AG04449 (cell line): Measurements from ENCODE around the gene LMNB1.

Experiments used
- CTCF ChIA-PET: fragments of 350-600 bp; formaldehyde crosslinking; extraction: SDS; loops from one replicate; lab custom pipeline; 2021; ENCODE audit warnings: antibody characterized with exemption; lab: Yijun Ruan, JAX
- POLR2A ChIA-PET: fragments of 400-600, 350-600 bp; formaldehyde crosslinking; extraction: SDS; loops from one replicate; lab custom pipeline; 2020; ENCODE audit warnings: antibody characterized with exemption, inconsistent platforms; lab: Yijun Ruan, JAX
- DNase-seq: peaks from one replicate; pipeline ENCODE4 v3.0.0-alpha.2; 2010; ENCODE audit warnings: low read depth, low spot score
- H3K4me3 ChIP-seq: 2 replicates; pipeline ENCODE4 v1.5.1; 2011; ENCODE audit warnings: low read depth, mild to moderate bottlenecking, control low read depth, low read length
- TF ChIP-seq, protein P1 (sequence below): IDR thresholded peaks from one replicate; pipeline ENCODE4 v1.5.1; 2011; ENCODE audit warnings: mild to moderate bottlenecking, moderate library complexity, low read length, control low read depth, inconsistent platforms; ENCODE audit not compliant: insufficient read depth; ENCODE audit errors: missing control alignments

Gene LMNB1

DNA sequence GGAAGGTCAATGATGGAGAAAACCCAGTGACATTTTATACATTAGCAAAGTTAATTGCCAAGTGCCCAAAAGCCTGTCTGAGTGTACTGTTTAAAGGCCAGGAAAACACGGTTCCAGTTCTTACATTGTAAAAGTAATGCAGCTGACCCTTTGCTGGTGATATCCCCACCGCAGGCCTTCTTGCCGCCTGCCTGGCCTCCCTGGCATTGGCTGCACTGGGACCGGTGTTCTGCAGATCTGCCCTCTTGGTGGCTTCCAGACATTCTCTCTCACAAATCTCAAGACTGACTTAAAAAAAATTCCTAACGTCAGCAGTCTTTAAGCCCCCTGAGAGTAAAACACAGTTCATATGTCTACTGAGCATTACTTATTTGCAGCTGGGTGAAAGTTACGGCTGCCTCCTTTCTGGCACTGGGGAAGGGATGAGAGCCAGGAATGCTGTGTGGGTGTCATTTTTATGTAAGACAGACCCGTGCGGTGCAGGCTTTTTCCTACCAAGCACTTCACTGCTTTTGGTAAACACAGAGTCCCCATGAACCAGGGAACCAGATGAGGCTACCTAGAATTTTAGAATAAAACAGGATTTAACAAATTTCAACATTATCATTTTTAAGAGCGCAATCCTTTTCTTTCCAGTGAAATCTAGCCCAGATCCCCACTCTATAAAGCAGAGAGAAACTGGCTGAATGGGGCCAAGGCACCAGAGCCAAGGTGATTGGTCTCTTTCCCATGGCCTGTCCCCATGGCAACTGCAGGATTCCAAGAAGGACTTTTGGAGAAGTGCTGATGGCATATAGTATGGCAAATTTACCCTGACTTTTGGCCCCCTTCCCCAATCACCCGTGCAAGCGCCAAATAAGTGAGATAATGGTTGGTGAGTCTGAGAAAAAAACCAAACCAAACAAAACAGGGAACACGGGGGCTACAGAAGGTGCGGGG, 80.8 kb downstream of the LMNB1 start:
- no peak overlapping the region for H3K4me3 ChIP-seq
- TF ChIP-seq, protein P1, sequence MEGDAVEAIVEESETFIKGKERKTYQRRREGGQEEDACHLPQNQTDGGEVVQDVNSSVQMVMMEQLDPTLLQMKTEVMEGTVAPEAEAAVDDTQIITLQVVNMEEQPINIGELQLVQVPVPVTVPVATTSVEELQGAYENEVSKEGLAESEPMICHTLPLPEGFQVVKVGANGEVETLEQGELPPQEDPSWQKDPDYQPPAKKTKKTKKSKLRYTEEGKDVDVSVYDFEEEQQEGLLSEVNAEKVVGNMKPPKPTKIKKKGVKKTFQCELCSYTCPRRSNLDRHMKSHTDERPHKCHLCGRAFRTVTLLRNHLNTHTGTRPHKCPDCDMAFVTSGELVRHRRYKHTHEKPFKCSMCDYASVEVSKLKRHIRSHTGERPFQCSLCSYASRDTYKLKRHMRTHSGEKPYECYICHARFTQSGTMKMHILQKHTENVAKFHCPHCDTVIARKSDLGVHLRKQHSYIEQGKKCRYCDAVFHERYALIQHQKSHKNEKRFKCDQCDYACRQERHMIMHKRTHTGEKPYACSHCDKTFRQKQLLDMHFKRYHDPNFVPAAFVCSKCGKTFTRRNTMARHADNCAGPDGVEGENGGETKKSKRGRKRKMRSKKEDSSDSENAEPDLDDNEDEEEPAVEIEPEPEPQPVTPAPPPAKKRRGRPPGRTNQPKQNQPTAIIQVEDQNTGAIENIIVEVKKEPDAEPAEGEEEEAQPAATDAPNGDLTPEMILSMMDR = no peak
- ChIA-PET POLR2A (no interaction called here), CTCF (no interaction called here)
- peak; percentile 4 for DNase-seq

DNA sequence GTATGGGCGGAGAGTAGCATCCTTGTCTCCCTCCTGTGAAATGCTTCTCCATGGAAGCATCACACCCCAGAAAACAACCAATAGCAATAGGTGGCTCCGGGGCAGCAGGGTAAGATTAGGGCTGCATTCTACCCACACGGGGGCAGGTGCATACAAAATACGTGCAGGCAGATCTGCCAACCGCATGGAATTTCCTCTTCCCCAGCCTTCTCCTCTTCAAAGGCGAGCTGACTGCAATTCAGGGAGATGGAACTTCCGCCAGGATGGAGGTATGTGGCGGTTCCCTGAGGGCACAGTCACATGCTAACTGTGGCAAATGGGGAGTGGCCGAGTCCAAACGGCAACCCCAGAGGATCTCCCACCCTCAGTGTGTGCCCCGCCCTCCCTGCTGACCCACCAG, 81.5 kb downstream of the LMNB1 start:
- CTCF ChIA-PET = no interaction called here
- POLR2A ChIA-PET = no interaction called here
- TF ChIP-seq, protein P1 = no peak
- H3K4me3 ChIP-seq = no peak overlapping the region
- DNase-seq = no peak

DNA sequence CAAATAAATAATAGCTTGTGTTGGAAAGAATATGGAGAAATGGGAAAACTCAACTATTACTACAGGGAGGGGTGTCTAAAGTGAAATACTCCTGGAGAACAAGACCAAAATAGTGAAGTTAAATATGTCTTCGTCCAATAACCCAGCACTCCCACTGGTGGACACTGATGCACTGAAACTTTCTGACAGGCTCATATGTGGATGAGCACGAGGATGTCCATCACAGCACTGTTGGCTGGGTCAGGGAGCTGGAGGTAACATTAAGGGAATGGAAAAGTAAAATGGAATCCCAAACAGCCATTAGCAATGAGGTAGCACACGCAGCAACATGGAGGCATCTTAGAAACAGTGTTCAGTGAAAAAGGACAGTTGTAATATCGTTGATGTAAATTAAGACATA, 86.5 kb downstream of the LMNB1 start:
- TF ChIP-seq, protein P1 = no peak
- H3K4me3 ChIP-seq = no peak overlapping the region
- CTCF ChIA-PET = no interaction called here
- no peak for DNase-seq
- POLR2A ChIA-PET = no interaction called here

DNA sequence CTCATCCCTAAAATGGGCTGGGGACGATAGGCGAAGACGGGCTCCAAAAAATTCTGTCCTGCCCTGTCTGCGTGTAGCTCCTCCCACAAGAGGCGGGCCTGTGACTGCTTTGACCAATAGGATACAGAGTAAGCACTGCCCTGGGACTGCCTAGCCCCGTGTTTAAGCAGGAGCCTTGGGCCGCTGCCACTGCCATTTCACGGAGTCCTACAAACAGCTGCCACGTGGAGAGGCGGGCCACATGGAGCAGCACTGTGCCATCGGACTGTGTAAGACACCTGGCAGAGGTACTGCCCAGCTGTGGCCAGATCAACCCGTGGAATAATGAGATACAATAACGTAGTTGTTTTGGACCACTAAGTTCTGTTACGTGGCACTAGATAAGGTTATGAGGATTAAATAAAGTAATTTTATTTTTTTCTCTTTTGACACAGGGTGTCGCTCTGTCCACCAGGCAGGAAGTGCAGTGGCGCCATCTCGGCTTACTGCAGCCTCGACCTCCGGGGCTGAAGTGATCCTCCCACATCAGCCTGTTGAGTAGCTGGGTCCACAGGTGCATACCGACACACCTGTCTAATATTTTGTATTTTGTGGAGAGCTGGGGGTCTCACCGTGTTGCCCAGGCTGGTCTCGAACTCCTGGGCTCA, 87.2 kb downstream of the LMNB1 start:
- no peak for DNase-seq
- POLR2A ChIA-PET = no interaction called here
- no peak overlapping the region for H3K4me3 ChIP-seq
- TF ChIP-seq, protein P1 = no peak
- CTCF ChIA-PET = interaction anchor here (1.1 kb wide), 2 partner anchors 26 to 165 kb away, joined by 3 to 4 read pairs; no protein-coding TSS in a partner anchor

DNA sequence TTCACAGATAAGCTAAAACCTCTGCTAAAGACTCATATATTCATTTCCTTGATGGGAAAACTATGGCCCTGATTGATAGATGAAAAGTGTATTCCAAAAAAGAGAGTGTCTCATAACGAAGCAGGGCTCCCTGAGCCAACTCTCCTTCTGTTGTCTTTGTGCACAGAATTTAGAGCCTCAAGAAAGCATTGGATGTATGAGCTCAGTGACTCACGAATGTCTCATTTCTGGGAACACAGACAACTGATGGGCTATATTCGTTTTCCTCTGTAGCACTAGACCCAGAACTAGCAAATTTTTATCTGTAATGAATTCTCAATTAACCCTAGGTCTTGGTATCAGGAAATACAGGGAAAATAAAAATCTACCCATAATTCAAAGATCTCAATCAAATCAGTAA, 88.4 kb downstream of the LMNB1 start:
- ChIA-PET CTCF (interaction anchor here (1.0 to 1.6 kb wide), 3 partner anchors 18 to 164 kb away, joined by 3 to 4 read pairs (median 3); no protein-coding TSS in a partner anchor), POLR2A (no interaction called here)
- TF ChIP-seq, protein P1 = no peak
- DNase-seq = peak; percentile 60
- H3K4me3 ChIP-seq = no peak overlapping the region

DNA sequence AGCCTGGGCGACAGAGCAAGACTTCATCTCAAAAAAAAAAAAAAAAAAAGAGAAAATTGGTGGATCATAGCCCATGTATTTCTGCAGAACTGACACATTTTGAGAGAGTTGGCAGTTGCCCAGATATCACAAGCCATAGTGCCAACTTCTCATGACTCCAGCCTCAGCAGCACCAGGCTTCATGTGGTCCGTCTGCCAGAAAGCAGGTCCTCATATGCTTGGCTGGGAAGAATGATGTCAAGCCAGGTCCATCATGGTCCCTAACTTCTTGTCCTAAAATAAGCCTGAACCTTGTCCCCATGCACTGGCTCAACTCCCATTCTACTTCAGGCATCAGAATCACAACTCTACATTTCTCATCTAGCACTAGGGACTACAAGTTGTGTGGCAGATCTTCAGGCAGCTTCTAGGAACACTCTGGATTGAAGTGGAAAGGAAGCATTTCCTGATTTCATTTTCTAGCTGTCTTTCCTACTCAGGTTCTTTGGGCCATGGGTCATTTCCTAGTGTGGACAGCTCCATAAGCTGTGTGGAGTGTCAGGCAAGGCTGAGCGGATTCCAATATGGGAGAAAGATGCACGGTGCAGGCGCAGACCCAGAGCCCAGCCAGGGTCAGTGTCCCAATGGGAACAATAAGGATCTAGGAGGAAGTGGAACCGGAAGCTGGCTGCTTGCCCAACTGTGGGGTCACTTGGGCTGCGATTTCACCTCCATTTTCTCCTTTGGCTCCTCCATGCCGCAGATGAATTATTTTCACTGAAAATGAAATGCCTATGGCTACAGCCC, 90.1 kb downstream of the LMNB1 start:
- DNase-seq = no peak
- H3K4me3 ChIP-seq = no peak overlapping the region
- ChIA-PET CTCF (no interaction called here), POLR2A (no interaction called here)
- TF ChIP-seq, protein P1 = no peak
